IPS-18a (cell line): ENCODE data around the gene CDH13.

Experiments used
- H3K27ac ChIP-seq: one replicate; pipeline ENCODE4 v1.5.1; 2013; ENCODE audit warnings: low read length
- H3K27me3 ChIP-seq: one replicate; pipeline ENCODE4 v1.6.1; 2013; ENCODE audit warnings: mild to moderate bottlenecking, low read length; ENCODE audit not compliant: control insufficient read depth, insufficient read depth
- H3K36me3 ChIP-seq: one replicate; pipeline ENCODE4 v1.6.1; 2013; ENCODE audit warnings: low read depth, low read length; ENCODE audit not compliant: control insufficient read depth
- H3K4me1 ChIP-seq: one replicate; pipeline ENCODE4 v1.6.1; 2013; ENCODE audit warnings: low read depth, low read length; ENCODE audit not compliant: control insufficient read depth
- H3K4me3 ChIP-seq: one replicate; pipeline ENCODE4 v1.5.1; 2013; ENCODE audit warnings: low read length
- H3K9ac ChIP-seq: one replicate; pipeline ENCODE4 v1.6.1; 2013; ENCODE audit warnings: mild to moderate bottlenecking, low read length, moderate library complexity
- H3K9me3 ChIP-seq: one replicate; pipeline ENCODE4 v1.6.1; 2013; ENCODE audit warnings: low read depth, low read length; ENCODE audit not compliant: control insufficient read depth

CDH13 gene

GRCh38 chr16:83574388-83574787 is 947.6 kb downstream of the CDH13 start:
- H3K4me1 ChIP-seq: peaks cover 9% of the 10 kb centered on the region
- H3K4me3 ChIP-seq: no peak overlapping the region
- H3K27me3 ChIP-seq: no peaks in the 10 kb centered on the region
- no peaks in the 10 kb centered on the region for H3K36me3 ChIP-seq
- no peak overlapping the region for H3K27ac ChIP-seq
- H3K9me3 ChIP-seq: no peaks in the 10 kb centered on the region
- H3K9ac ChIP-seq: no peak overlapping the region

- Histone ChIP-seq H3K36me3 (no peaks in the 10 kb centered on the region), H3K9me3 (no peaks in the 10 kb centered on the region), H3K4me3 (no peak overlapping the region), H3K4me1 (peaks cover 14% of the 10 kb centered on the region), H3K27ac (no peak overlapping the region), H3K27me3 (no peaks in the 10 kb centered on the region), H3K9ac (no peak overlapping the region)
Observed at GRCh38 chr16:83577078-83577745, 950.4 kb downstream of the CDH13 start.

- Histone ChIP-seq H3K36me3 (no peaks in the 10 kb centered on the region), H3K4me3 (no peak overlapping the region), H3K27me3 (no peaks in the 10 kb centered on the region), H3K27ac (no peak overlapping the region), H3K4me1 (peaks cover 22% of the 10 kb centered on the region), H3K9me3 (no peaks in the 10 kb centered on the region), H3K9ac (no peak overlapping the region)
Observed at GRCh38 chr16:83578171-83578570, 951.4 kb downstream of the CDH13 start.

- no peak overlapping the region for H3K4me3 ChIP-seq
- no peaks in the 10 kb centered on the region for H3K9me3 ChIP-seq
- H3K4me1 ChIP-seq: peaks cover 22% of the 10 kb centered on the region
- H3K27me3 ChIP-seq: no peaks in the 10 kb centered on the region
- no peak overlapping the region for H3K9ac ChIP-seq
- H3K36me3 ChIP-seq: no peaks in the 10 kb centered on the region
- H3K27ac ChIP-seq: no peak overlapping the region
Observed at GRCh38 chr16:83579027-83579426, 952.3 kb downstream of the CDH13 start.

- peaks cover 18% of the 10 kb centered on the region for H3K4me1 ChIP-seq
- H3K4me3 ChIP-seq: no peak overlapping the region
- H3K27me3 ChIP-seq: no peaks in the 10 kb centered on the region
- no peaks in the 10 kb centered on the region for H3K9me3 ChIP-seq
- H3K27ac ChIP-seq: no peak overlapping the region
- H3K36me3 ChIP-seq: no peaks in the 10 kb centered on the region
- no peak overlapping the region for H3K9ac ChIP-seq
Observed at GRCh38 chr16:83579436-83579835, 952.7 kb downstream of the CDH13 start.

- peaks cover 14% of the 10 kb centered on the region for H3K4me1 ChIP-seq
- no peaks in the 10 kb centered on the region for H3K36me3 ChIP-seq
- no peaks in the 10 kb centered on the region for H3K9me3 ChIP-seq
- no peak overlapping the region for H3K27ac ChIP-seq
- H3K4me3 ChIP-seq: no peak overlapping the region
- no peak overlapping the region for H3K9ac ChIP-seq
- H3K27me3 ChIP-seq: no peaks in the 10 kb centered on the region
Observed at GRCh38 chr16:83581082-83581481, 954.3 kb downstream of the CDH13 start.

- Histone ChIP-seq H3K9ac (no peak overlapping the region), H3K27me3 (no peaks in the 10 kb centered on the region), H3K27ac (no peak overlapping the region), H3K4me3 (no peak overlapping the region), H3K9me3 (no peaks in the 10 kb centered on the region), H3K36me3 (no peaks in the 10 kb centered on the region), H3K4me1 (peaks cover 14% of the 10 kb centered on the region)
Observed at GRCh38 chr16:83581994-83582747, 955.4 kb downstream of the CDH13 start.

GRCh38 chr16:83586036-83586435 is 959.3 kb downstream of the CDH13 start:
- Histone ChIP-seq H3K4me3 (no peak overlapping the region), H3K9me3 (no peaks in the 10 kb centered on the region), H3K4me1 (peaks cover 11% of the 10 kb centered on the region), H3K36me3 (no peaks in the 10 kb centered on the region), H3K27ac (no peak overlapping the region), H3K27me3 (no peaks in the 10 kb centered on the region), H3K9ac (no peak overlapping the region)

GRCh38 chr16:83586461-83587200 is 959.9 kb downstream of the CDH13 start:
- H3K4me1 ChIP-seq: peaks cover 11% of the 10 kb centered on the region
- no peaks in the 10 kb centered on the region for H3K27me3 ChIP-seq
- H3K36me3 ChIP-seq: no peaks in the 10 kb centered on the region
- H3K27ac ChIP-seq: no peak overlapping the region
- H3K4me3 ChIP-seq: no peak overlapping the region
- H3K9me3 ChIP-seq: no peaks in the 10 kb centered on the region
- H3K9ac ChIP-seq: no peak overlapping the region

GRCh38 chr16:83587201-83587600 is 960.4 kb downstream of the CDH13 start:
- Histone ChIP-seq H3K4me1 (peaks cover 8% of the 10 kb centered on the region), H3K27me3 (no peaks in the 10 kb centered on the region), H3K4me3 (no peak overlapping the region), H3K9me3 (no peaks in the 10 kb centered on the region), H3K36me3 (no peaks in the 10 kb centered on the region), H3K9ac (no peak overlapping the region), H3K27ac (no peak overlapping the region)

GRCh38 chr16:83588070-83588469 is 961.3 kb downstream of the CDH13 start:
- Histone ChIP-seq H3K9ac (no peak overlapping the region), H3K4me3 (no peak overlapping the region), H3K4me1 (peaks cover under 1% of the 10 kb centered on the region), H3K36me3 (no peaks in the 10 kb centered on the region), H3K27me3 (no peaks in the 10 kb centered on the region), H3K9me3 (no peaks in the 10 kb centered on the region), H3K27ac (no peak overlapping the region)
